ENCODE data around the gene MAPKAPK2.

- no peak for TF ChIP-seq GABPB1 (CRISPR knock-in tag; IDR thresholded peaks at IDR 0.05)
- TF ChIP-seq, protein P1, sequence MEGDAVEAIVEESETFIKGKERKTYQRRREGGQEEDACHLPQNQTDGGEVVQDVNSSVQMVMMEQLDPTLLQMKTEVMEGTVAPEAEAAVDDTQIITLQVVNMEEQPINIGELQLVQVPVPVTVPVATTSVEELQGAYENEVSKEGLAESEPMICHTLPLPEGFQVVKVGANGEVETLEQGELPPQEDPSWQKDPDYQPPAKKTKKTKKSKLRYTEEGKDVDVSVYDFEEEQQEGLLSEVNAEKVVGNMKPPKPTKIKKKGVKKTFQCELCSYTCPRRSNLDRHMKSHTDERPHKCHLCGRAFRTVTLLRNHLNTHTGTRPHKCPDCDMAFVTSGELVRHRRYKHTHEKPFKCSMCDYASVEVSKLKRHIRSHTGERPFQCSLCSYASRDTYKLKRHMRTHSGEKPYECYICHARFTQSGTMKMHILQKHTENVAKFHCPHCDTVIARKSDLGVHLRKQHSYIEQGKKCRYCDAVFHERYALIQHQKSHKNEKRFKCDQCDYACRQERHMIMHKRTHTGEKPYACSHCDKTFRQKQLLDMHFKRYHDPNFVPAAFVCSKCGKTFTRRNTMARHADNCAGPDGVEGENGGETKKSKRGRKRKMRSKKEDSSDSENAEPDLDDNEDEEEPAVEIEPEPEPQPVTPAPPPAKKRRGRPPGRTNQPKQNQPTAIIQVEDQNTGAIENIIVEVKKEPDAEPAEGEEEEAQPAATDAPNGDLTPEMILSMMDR (IDR thresholded peaks at IDR 0.05): no peak
- TF ChIP-seq NR3C1 (CRISPR knock-in tag; conservative IDR thresholded peaks at IDR 0.05; ENCODE audit: low read depth): no peak
- TF ChIP-seq ZNF138 (CRISPR knock-in tag; conservative IDR thresholded peaks at IDR 0.05): no peak
- no peak for TF ChIP-seq ZNF219 (CRISPR knock-in tag; IDR thresholded peaks at IDR 0.05; ENCODE audit: borderline replicate concordance)
- TF ChIP-seq CREB1 (CRISPR knock-in tag; IDR thresholded peaks at IDR 0.05): no peak
- no peak for TF ChIP-seq ZNF416 (CRISPR knock-in tag; IDR thresholded peaks at IDR 0.05)
Measured at GRCh38 chr1:206782448-206782847, 97.7 kb downstream of the MAPKAPK2 start.
